NCI-H2171 treated with DMSO at 0.1 percent for 48 hours (cell line): ENCODE measurements around the gene GRAP2.
A peak's percentile ranks its signal among the peaks of the same experiment; 100 is the strongest.
"Not testable (repeated sequence)": the region's sequence is repeated elsewhere in the genome, so short reads cannot be mapped to it uniquely, and the experiment has no call there.

ENCODE experiments used
- DNase-seq: peaks from one replicate; lab custom pipeline; 2025; lab: John Stamatoyannopoulos, UW

GRAP2 gene

GRCh38 chr22:39897841-39898240 is 3.0 kb upstream of the GRAP2 start:
- no peak for DNase-seq

GRCh38 chr22:39898997-39899396 is 1.9 kb upstream of the GRAP2 start:
- peak; percentile 90 for DNase-seq

- DNase-seq: no peak
Measured at GRCh38 chr22:39901565-39902146, 772 bp downstream of the GRAP2 start.

DNA sequence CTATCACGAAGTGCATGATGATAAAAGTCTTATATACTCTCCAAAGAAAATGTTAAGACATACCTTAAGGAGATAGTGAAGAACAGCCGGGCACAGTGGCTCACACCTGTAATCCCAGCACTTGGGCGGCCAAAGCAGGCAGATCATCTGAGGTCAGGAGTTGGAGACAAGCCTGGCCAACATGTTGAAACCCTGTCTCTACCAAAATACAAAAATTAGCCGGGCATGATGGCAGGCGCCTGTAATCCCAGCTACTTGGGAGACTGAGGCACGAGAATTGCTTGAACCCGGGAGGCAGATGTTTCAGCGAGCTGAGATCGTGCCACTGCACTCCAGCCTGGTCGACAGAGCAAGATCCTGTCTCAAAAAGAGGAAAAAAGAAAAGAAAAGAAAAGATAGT is 3.1 kb downstream of the GRAP2 start:
- DNase-seq: not testable (repeated sequence)

DNA sequence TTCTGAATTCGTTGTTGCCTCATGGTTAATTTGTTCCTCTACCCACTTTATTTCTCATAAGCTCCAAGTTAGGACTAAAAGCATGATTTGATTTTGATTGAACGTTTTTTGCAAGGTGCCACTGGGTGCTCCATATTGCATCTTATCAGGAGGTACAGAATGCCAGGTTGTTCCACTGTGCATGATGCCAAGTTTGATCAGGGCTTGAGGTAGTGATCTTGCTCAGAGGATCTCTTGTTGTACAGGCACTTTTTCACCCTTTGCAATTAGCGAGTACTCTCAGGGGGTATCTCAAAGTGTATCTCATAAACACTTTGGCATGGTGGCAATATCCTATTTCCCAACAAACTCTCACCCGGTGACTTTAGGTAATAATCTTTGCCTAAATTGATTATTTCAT is 4.0 kb downstream of the GRAP2 start:
- no peak for DNase-seq

DNA sequence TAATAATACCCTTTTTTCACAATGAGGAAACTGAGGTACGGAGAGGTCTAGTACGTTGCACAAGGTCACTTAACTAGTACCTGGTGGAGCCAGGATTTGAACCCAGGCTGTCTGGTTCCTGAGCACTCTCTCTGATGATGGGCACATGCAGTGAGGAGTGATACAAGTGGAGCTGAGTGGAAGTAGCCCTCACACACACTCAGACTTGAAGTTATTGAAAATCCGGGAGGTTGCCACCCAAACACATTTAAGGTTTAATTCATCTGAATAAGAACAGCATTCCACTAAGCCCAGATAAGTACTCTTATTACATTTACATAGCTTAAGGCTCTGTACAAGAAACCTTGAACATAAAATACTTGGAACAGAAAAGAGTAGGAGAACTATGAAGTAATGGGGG is 4.8 kb downstream of the GRAP2 start:
- no peak for DNase-seq

GRCh38 chr22:39906207-39906606 is 5.3 kb downstream of the GRAP2 start:
- no peak for DNase-seq

- no peak for DNase-seq
Measured at GRCh38 chr22:39907047-39907446, 6.2 kb downstream of the GRAP2 start.

DNA sequence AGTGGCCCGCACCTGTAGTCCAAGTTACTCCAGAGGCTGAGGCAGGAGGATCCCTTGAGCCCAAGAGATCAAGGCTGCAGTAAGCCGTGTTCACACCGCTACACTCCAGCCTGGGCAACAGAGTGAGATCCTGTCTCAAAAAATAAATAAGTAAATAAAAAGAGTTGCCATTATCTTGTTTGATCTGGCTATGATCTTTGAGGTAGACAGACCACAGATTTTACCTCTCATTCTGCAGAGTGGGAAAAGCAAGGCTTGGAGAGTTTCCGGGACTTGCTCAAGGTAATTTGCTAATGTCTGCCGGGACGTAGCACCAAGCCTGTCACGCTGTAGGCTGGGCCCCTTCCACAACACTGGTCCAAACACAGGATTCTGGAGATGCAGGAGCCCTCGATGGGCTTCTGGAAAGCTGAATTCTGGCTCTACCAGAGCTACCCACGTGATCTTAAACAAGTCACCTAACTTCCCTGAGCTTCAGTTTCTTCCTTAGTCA is 6.8 kb downstream of the GRAP2 start:
- no peak for DNase-seq

- DNase-seq: no peak
Measured at GRCh38 chr22:39908136-39908535, 7.3 kb downstream of the GRAP2 start.

- DNase-seq: no peak
Measured at GRCh38 chr22:39908737-39909136, 7.9 kb downstream of the GRAP2 start.

DNA sequence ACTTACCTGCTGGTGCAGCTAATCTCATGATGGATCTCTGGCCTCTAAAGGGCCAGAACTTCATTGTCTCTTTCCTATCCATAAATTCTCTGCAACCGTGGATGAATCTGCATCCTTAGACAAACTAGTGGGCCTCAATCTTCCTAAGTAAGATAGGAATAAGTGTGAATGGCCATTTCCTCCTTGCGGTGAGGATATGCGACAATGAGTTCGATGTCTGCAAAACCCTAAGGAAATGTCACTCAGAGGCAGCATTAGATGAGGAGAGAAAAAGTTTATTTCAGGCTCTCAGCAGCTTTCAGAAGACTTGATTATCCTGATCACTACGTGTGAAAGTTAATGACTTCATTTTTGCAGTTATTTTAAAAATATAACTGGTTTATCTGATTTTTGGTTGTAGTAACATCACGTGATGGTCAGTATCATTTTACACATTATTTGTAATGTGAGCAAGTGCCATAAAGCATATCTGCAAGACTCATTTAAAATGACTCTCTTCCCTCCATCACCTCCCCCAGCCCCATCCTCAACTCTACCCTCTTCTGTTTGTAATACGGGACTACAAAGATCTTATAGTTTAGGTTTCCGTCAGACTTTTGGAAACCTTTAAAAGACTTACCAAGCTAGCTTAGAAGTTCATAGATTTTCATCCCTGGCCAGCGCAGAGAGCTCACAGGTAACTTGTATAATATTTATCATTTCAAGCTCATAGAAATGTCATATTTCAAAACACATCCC is 10.2 kb downstream of the GRAP2 start:
- DNase-seq: no peak

DNA sequence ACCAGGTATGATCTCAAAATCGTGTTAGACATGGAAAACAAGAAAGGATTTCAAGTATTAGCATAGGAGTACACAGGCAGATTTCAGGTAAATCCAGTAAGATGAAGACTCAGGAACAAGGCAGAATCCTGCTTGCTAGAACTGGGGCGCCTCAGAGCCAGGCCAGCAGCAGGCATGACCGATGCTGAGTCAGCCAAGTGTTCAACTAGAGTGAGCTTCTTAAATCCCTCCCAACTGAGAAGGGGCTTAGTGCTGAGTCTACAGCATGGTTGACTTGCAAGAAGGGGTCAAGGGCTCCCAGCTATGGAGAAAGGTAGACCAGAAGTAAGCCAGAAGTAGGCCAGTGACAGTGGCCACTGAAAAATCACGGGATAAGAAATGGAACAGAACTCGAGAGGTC is 12.4 kb downstream of the GRAP2 start:
- no peak for DNase-seq

DNA sequence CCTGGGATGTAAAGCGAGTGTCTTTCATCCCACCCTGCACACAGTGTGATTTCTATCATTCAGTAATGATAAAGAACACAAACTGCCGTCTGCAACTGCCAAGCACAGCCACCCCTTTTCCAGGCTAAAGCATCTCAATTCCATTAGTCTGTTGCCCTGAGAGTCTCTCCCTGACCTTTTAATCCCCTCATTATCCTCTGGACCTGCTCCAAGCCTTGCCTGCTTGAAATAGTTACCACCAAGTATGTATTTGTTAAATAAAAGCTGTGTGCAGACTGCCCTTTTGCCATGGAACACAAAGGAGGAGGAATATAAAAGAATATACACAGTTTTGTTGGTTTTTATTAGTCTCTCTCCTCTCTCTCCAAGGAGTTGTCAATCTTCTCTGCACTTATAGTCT is 13.0 kb downstream of the GRAP2 start:
- no peak for DNase-seq

DNA sequence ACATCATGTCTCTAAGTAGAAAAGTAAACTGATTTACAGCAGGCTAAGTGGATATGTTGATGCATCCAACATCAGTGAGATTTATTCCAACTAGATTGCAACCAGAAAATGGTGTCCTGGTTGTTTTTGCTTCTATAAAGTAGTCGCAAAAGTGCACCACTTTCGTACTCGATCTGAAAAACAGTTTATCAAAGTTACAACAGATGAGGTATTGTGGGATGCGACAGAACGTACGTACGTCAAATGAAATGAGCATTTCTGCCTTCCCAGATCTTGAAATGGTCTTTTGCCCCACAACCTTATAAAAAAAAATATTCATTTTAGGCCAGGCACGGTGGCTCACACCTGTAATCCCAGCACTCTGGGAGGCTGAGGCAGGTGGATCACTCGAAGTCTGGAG is 13.7 kb downstream of the GRAP2 start:
- DNase-seq: no peak

DNA sequence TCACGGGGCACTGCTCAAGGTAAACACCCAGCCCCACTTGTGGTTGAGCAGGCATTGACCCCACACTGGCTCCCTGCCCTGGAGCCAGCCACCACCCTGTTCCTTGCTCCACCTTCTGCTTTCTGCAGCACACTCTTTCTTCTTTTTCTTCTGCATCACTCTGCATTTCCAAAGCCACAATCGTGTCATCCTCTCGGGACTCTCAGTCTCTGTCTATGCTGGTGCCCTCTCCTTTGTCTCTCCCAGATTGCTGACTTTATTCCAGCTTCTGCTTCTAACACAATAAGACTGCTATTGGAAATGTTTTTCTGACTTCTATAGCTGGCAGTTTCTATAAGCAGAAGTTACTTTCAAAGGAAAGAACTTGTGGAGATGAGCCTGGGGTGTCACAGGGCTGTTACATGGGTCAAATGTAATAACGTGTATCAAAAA is 14.4 kb downstream of the GRAP2 start:
- no peak for DNase-seq

- no peak for DNase-seq
Measured at GRCh38 chr22:39916496-39916895, 15.6 kb downstream of the GRAP2 start.

- peak; percentile 19 for DNase-seq
Measured at GRCh38 chr22:39917197-39917643, 16.3 kb downstream of the GRAP2 start.

- peak; percentile 49 for DNase-seq
Measured at GRCh38 chr22:39917776-39918495, 17.1 kb downstream of the GRAP2 start.

GRCh38 chr22:39920134-39920743 is 19.4 kb downstream of the GRAP2 start:
- DNase-seq: no peak

- no peak for DNase-seq
Measured at GRCh38 chr22:39923696-39924095, 22.8 kb downstream of the GRAP2 start.

DNA sequence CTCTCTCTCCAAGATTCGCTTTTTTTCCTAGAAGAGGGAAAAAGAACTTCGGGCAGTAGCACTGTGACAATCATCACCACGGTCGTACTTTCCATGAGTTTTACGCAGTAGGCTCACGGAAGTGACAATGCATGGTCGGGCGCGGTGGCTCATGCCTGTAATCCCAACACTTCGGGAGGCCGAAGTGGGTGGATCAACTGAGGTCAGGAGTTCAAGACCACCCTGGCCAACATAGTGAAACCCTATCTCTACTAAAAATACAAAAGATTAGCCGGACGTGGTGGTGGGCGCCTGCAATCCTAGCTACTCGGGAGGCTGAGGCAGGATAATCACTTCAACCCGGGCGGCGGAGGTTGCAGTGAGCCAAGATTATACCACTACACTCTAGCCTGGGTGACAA is 23.4 kb downstream of the GRAP2 start:
- DNase-seq: no peak

DNA sequence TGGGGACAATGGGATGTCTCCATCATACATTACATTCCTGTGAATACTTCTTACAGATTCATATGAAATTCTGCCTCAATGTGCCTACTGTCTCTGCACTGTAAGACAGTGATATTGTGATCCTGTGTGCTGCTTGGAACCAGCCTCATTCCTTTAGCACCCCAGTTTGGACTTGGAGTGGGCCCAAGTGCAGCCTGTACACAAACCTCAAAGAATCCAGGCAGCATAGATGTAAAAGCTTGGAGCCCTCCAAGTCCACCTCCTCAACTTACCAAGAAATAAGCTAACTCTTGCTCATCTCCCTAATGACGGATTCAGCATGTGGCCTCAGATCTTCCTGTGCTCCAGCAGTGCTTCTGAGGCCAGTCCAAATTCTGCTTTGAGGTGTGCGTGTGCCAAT is 24.4 kb downstream of the GRAP2 start:
- no peak for DNase-seq
